DND-41 (cell line): ENCODE data around the gene CCNY.
A peak's percentile ranks its signal among the peaks of the same experiment; 100 is the strongest.

Experiments
- ATAC-seq: fragments of 200-7000 bp; cut with Tn5 transposase; 3 replicates; pipeline ENCODE4 v1.9.1; 2021; ENCODE audit warnings: low read depth; ENCODE audit not compliant: insufficient read depth
- DNase-seq: peaks from one replicate; pipeline ENCODE4 v3.0.0-alpha.2; 2020
- H2AFZ ChIP-seq: 2 replicates; pipeline ENCODE4 v1.6.0; 2012; ENCODE audit warnings: low read depth, low read length
- H3K27ac ChIP-seq: 2 replicates; pipeline ENCODE4 v1.5.1; 2012; ENCODE audit warnings: low read length, inconsistent platforms
- H3K27me3 ChIP-seq: fragments of 200-600 bp; sonication (generic); 2 replicates; pipeline ENCODE4 v1.6.0; 2012; ENCODE audit warnings: low read length, mild to moderate bottlenecking, inconsistent platforms; ENCODE audit not compliant: insufficient read depth, poor library complexity
- H3K36me3 ChIP-seq: 2 replicates; pipeline ENCODE4 v1.5.1; 2012; ENCODE audit warnings: low read length, inconsistent platforms; ENCODE audit not compliant: insufficient read depth
- H3K4me1 ChIP-seq: 2 replicates; pipeline ENCODE4 v1.5.1; 2012; ENCODE audit warnings: mild to moderate bottlenecking, low read length; ENCODE audit not compliant: insufficient read depth
- H3K4me2 ChIP-seq: 2 replicates; pipeline ENCODE4 v1.6.0; 2012; ENCODE audit warnings: mild to moderate bottlenecking, moderate library complexity, low read length, inconsistent platforms; ENCODE audit not compliant: insufficient read depth
- H3K4me3 ChIP-seq, 2 experiments: fragments of 200-600 bp in 1 of 2; shearing (Covaris generic) in 1 of 2; 2 replicates each; pipeline ENCODE4 v1.5.1; 2012 to 2016; ENCODE audit warnings: inconsistent platforms in 2 of 2, low read length in 2 of 2, mild to moderate bottlenecking in 2 of 2, low read depth in 1 of 2, moderate library complexity in 1 of 2
- H3K79me2 ChIP-seq: 2 replicates; pipeline ENCODE4 v1.6.0; 2012; ENCODE audit warnings: low read length, inconsistent platforms; ENCODE audit not compliant: insufficient read depth
- H3K9ac ChIP-seq: 2 replicates; pipeline ENCODE4 v1.6.0; 2012; ENCODE audit warnings: low read depth, mild to moderate bottlenecking, inconsistent platforms, low read length, moderate library complexity
- H3K9me3 ChIP-seq: 2 replicates; pipeline ENCODE4 v1.5.1; 2012; ENCODE audit warnings: low read length, moderate library complexity, mild to moderate bottlenecking, inconsistent platforms; ENCODE audit not compliant: insufficient read depth, severe bottlenecking
- H4K20me1 ChIP-seq: 2 replicates; pipeline ENCODE4 v1.6.0; 2012; ENCODE audit warnings: low read length; ENCODE audit not compliant: insufficient read depth
- CTCF ChIP-seq: IDR thresholded peaks from 2 replicates; pipeline ENCODE4 v1.5.1; 2012; ENCODE audit warnings: borderline replicate concordance, low read length, moderate library complexity, mild to moderate bottlenecking; ENCODE audit not compliant: poor library complexity, severe bottlenecking; ENCODE audit errors: extremely low read depth
- EZH2 ChIP-seq: IDR thresholded peaks from 3 replicates; pipeline ENCODE4 v1.6.1; 2012; ENCODE audit warnings: borderline replicate concordance, low read depth, mild to moderate bottlenecking, moderate library complexity, low read length, inconsistent platforms; ENCODE audit not compliant: severe bottlenecking

Gene CCNY

GRCh38 chr10:35378541-35379210, 42.4 kb downstream of the CCNY start:
- Histone ChIP-seq H3K27ac (peak overlapping the region; percentile 52), H3K4me1 (peaks cover 22% of the 10 kb centered on the region), H3K4me2 (peak overlapping the region; percentile 9; the same call in 1 of the 2 replicates), H3K79me2 (peaks cover 91% of the 10 kb centered on the region), H4K20me1 (peaks cover 59% of the 10 kb centered on the region), H3K9ac (no peak overlapping the region), H3K9me3 (no peaks in the 10 kb centered on the region), H3K4me3 (no peak overlapping the region), H3K27me3 (no peaks in the 10 kb centered on the region), H2AFZ (no peak overlapping the region), H3K36me3 (no peaks in the 10 kb centered on the region)
- TF ChIP-seq CTCF (no peak), EZH2 (no peak)
- DNase-seq (no peak), ATAC-seq (peak; percentile 58; the same call in 2 of the 3 replicates)

- Histone ChIP-seq H4K20me1 (peaks cover 58% of the 10 kb centered on the region), H3K27me3 (no peaks in the 10 kb centered on the region), H3K27ac (peak overlapping the region; percentile 52), H3K4me1 (peaks cover 22% of the 10 kb centered on the region), H3K4me3 (no peak overlapping the region), H3K4me2 (peak overlapping the region; percentile 9; the same call in 1 of the 2 replicates), H3K36me3 (no peaks in the 10 kb centered on the region), H3K79me2 (peaks cover 90% of the 10 kb centered on the region), H2AFZ (no peak overlapping the region), H3K9me3 (no peaks in the 10 kb centered on the region), H3K9ac (no peak overlapping the region)
- peak; percentile 80 for ATAC-seq
- TF ChIP-seq EZH2 (no peak), CTCF (peak; percentile 49)
- DNase-seq, result peak; percentile 52
Observed at GRCh38 chr10:35379226-35380137, 43.2 kb downstream of the CCNY start.

GRCh38 chr10:35382096-35382495, 45.8 kb downstream of the CCNY start:
- Histone ChIP-seq H3K4me1 (peaks cover 22% of the 10 kb centered on the region), H3K4me2 (no peak overlapping the region), H3K27me3 (no peaks in the 10 kb centered on the region), H2AFZ (no peak overlapping the region), H3K9me3 (no peaks in the 10 kb centered on the region), H3K4me3 (no peak overlapping the region), H3K27ac (no peak overlapping the region), H3K9ac (no peak overlapping the region), H3K36me3 (no peaks in the 10 kb centered on the region), H4K20me1 (peaks cover 48% of the 10 kb centered on the region), H3K79me2 (peaks cover 90% of the 10 kb centered on the region)
- TF ChIP-seq CTCF, result no peak
- TF ChIP-seq EZH2, result no peak
- DNase-seq, result no peak
- ATAC-seq, result no peak
